Measurements from ENCODE around the gene ARL17B.
A peak's percentile ranks its signal among the peaks of the same experiment; 100 is the strongest.
"Not testable (repeated sequence)": the region's sequence is repeated elsewhere in the genome, so short reads cannot be mapped to it uniquely, and the experiment has no call there.

The ARL17B gene

DNA sequence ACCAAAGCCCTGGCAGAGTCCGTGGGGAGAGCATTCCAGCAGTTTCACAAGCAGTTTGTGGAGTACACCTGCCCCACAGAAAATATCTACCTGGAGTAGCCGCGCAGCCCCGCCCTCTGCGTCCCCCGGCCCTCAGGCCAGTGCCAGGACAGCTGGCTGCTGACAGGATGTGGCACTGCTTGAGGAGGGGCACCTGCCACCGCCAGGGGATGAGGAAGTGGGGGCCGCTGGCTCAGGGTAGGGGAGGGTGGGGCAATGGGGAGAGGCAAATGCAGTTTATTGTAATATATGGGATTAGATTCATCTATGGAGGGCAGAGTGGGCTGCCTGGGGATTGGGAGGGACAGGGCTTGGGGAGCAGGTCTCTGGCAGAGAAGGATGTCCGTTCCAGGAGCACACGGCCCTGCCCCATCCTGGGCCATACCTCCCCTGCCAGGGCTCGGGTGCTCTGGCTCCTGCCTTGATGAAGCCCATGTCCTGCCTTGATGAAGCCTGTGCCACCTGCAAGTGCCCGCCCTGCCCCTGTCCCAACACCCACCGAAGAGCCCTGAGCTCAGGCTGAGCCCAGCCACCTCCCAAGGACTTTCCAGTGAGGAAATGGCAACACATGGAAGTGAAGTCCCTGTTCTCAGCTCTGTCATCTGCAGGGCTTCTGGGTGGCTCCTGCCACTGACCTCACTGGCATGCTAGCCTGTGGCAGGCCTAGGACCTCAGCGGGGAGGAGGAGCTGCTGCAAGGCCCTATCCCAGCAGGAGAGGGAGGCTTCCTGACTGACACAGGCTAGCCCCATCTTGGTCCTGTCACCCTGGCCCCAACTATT lies 116.4 kb downstream of the ARL17B start:
- not testable (repeated sequence) for DNase-seq

- DNase-seq: not testable (repeated sequence)
Observed at GRCh38 chr17:46244339-46244913, 117.1 kb downstream of the ARL17B start.

DNA sequence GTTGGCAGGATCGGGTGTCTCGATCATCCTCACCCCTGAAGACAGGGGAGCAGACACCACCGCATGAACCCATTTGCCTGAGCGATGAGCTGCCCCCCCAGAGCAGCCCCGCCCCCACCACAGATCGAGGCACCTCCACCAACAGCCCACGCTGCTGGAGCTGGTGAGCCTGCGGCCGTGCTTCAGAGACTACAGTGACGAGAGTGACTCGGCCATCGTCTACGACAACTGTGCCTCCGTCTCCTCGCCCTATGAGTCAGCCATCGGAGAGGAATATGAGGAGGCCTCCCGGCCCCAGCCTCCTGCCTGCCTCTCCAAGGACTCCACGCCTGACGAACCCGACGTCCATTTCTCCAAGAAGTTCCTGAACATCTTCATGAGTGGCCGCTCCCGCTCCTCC lies 117.6 kb downstream of the ARL17B start:
- not testable (repeated sequence) for DNase-seq

DNA sequence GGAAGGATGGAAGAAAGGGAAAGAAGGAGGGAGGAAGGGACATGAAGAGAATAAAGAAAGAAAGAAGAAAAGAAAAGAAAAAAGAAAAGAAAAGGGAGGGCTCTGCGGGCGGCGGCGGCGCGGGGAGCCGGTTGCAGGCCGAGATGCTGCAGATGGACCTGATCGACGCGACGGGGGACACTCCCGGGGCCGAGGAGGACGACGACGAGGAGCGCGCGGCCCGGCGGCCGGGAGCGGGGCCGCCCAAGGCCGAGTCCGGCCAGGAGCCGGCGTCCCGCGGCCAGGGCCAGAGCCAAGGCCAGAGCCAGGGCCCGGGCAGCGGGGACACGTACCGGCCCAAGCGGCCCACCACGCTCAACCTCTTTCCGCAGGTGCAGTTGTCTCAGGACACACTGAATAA lies 118.1 kb downstream of the ARL17B start:
- DNase-seq: not testable (repeated sequence)

DNA sequence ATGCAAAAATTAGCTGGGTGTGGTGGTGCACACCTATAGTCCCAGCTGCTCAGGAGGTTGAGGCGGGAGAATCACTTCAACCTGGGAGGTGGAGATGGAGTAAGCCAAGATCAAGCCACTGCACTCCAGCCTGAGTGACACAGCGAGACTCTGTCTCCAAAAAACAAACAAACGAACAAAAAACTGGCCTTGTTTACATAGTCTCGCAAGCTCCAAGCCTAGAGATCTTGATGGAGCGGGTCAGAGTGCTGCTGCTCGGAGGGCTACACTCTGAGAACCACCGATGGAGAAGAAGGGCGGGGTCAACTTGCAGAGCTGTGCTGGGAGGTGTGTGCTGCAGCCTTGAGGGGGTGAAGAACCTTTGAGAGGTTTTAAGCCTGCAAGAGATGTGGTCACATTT lies 130.2 kb downstream of the ARL17B start:
- DNase-seq: not testable (repeated sequence)

DNA sequence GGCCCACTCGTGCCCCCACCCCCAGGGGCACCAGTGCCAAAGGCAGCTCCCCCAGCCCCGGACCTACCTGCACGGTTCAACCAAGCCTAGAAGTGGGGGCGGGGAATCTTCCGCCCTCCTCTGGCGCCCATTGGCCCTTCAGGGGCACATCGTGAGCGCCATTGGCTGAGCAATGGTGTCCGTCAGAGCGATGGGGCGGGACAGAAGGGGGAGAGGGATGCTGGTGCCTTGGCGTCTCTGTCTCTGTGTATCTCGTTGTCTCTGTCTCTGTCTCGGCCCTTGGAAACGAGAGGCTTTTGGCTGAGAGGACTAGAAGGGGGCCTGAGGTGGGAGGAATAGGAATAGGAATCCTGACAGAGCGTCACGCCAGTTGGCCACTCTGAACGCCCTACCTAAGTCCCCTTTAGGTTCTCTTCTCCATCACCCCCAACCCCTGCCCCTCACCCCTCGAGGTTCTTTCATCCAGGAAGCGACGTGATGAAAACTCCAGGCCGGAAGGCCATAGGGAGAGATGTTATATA lies 136.2 kb downstream of the ARL17B start:
- DNase-seq: peak; percentile 97

GRCh38 chr17:46224864-46225263 lies 136.7 kb downstream of the ARL17B start:
- not testable (repeated sequence) for DNase-seq
